H1 (cell line): ENCODE measurements around the gene CGB2.
"Not testable (repeated sequence)": the region's sequence is repeated elsewhere in the genome, so short reads cannot be mapped to it uniquely, and the experiment has no call there.

ENCODE experiments used
- CTCF ChIP-seq, 3 experiments: IDR thresholded peaks; 1 replicate in 2 of 3; 2 replicates in 1 of 3; pipeline versions ENCODE4 v1.5.1 to v1.6.1; 2011; ENCODE audit warnings: low read length in 3 of 3, mild to moderate bottlenecking in 3 of 3, inconsistent platforms in 2 of 3, low read depth in 1 of 3, moderate library complexity in 1 of 3; ENCODE audit not compliant: insufficient read depth in 1 of 3; ENCODE audit errors: control extremely low read depth in 1 of 3
- EZH2 ChIP-seq: fragments of 200-600 bp; sonication (generic); IDR thresholded peaks from 2 replicates; pipeline ENCODE4 v1.7.1; 2012; ENCODE audit warnings: low read depth, mild to moderate bottlenecking, moderate library complexity, low read length, inconsistent platforms; ENCODE audit not compliant: severe bottlenecking
- GTF2F1 ChIP-seq: IDR thresholded peaks from 2 replicates; pipeline ENCODE4 v1.6.1; 2012; ENCODE audit warnings: low read depth, low read length, improper control_type of control experiment, borderline replicate concordance
- HDAC2 ChIP-seq, 2 experiments: fragments of 300-600 bp in 1 of 2; sonication (generic) in 1 of 2; IDR thresholded peaks; 2 replicates each; pipeline ENCODE4 v1.6.1; 2011 to 2012; ENCODE audit warnings: low read depth in 2 of 2, low read length in 2 of 2, mild to moderate bottlenecking in 2 of 2, moderate library complexity in 2 of 2, borderline replicate concordance in 1 of 2, inconsistent platforms in 1 of 2
- HDAC6 ChIP-seq: IDR thresholded peaks from one replicate; pipeline ENCODE4 v1.7.1; 2012; ENCODE audit warnings: low read depth, mild to moderate bottlenecking, inconsistent platforms, low read length, moderate library complexity
- POLR2A ChIP-seq, 2 experiments: IDR thresholded peaks; 1 replicate in 1 of 2; 2 replicates in 1 of 2; pipeline ENCODE4 v1.6.1; 2011; ENCODE audit warnings: low read depth in 2 of 2, low read length in 2 of 2, mild to moderate bottlenecking in 2 of 2; ENCODE audit errors: control extremely low read depth in 1 of 2
- TEAD4 ChIP-seq: IDR thresholded peaks from 2 replicates; pipeline ENCODE4 v1.6.1; 2012; ENCODE audit warnings: low read depth, low read length, inconsistent platforms, mixed read lengths

DNA sequence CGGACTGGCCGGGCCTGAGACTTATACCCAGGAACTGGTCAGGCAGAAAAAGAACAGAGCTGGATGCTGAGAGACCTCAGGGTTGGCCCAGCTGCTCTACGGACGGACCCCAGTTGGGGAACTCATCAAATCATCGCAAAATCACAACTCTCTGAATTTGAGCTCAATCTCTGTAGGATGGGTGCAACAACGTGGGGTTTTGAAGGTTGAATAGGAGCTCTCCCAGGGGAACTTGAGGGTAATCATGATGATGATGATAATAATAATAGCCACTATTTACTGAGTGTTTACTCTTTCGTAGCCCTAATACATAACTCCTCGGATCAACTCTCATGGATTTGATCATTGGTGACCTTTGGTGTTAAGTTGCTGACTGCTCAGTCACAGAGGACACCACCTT, 1.4 kb upstream of the CGB2 start:
- TF ChIP-seq POLR2A (IDR thresholded peaks at IDR 0.05; ENCODE audit: control extremely low read depth in 1 of 2, low read depth in 2 of 2, low read length in 2 of 2); HDAC2 (IDR thresholded peaks at IDR 0.05; ENCODE audit: borderline replicate concordance in 1 of 2, low read depth in 2 of 2, low read length in 2 of 2); TEAD4; EZH2; CTCF (IDR thresholded peaks at IDR 0.05; ENCODE audit: control extremely low read depth in 1 of 3, insufficient read depth in 1 of 3, low read depth in 1 of 3, low read length in 3 of 3); HDAC6; GTF2F1: not testable (repeated sequence)
